Smooth muscle cell (in vitro differentiated cells): ENCODE measurements around the gene CD82. TPM values are rescaled to one million over a fixed set of nuclear protein-coding genes. Genes with fewer than 3 reads are reported as not detected.

ENCODE experiments used
- DNase-seq: peaks from one replicate; lab custom pipeline; 2025; ENCODE audit not compliant: unreplicated experiment; lab: John Stamatoyannopoulos, UW
- H2AFZ ChIP-seq: fragments of 200-600 bp; sonication (generic); 2 replicates; pipeline ENCODE4 v1.6.0; 2016; ENCODE audit warnings: antibody characterized with exemption, low read depth, mild to moderate bottlenecking
- H3F3A ChIP-seq: fragments of 200-600 bp; sonication (generic); 2 replicates; pipeline ENCODE4 v1.6.0; 2017; ENCODE audit warnings: antibody characterized with exemption, low read depth
- H3K27ac ChIP-seq: fragments of 200-600 bp; sonication (generic); 2 replicates; pipeline ENCODE4 v1.5.1; 2016; ENCODE audit warnings: low read depth, mild to moderate bottlenecking
- H3K27me3 ChIP-seq: fragments of 200-600 bp; sonication (generic); 2 replicates; pipeline ENCODE4 v1.6.1; 2016; ENCODE audit warnings: low read depth, mild to moderate bottlenecking
- H3K36me3 ChIP-seq: fragments of 200-600 bp; sonication (generic); 2 replicates; pipeline ENCODE4 v1.5.1; 2016; ENCODE audit warnings: low read depth
- H3K4me1 ChIP-seq: fragments of 200-600 bp; sonication (generic); 2 replicates; pipeline ENCODE4 v1.5.1; 2016; ENCODE audit warnings: low read depth
- H3K4me2 ChIP-seq: fragments of 200-600 bp; sonication (generic); 2 replicates; pipeline ENCODE4 v1.6.0; 2016; ENCODE audit warnings: mild to moderate bottlenecking
- H3K4me3 ChIP-seq: fragments of 200-600 bp; sonication (generic); 2 replicates; pipeline ENCODE4 v1.5.1; 2016; ENCODE audit warnings: mild to moderate bottlenecking
- H3K79me2 ChIP-seq: fragments of 200-600 bp; sonication (generic); 2 replicates; pipeline ENCODE4 v1.6.0; 2016; ENCODE audit warnings: low read depth, mild to moderate bottlenecking
- H3K9ac ChIP-seq: fragments of 200-600 bp; sonication (generic); 2 replicates; pipeline ENCODE4 v1.6.0; 2016; ENCODE audit warnings: low read depth
- H3K9me3 ChIP-seq: fragments of 200-600 bp; sonication (generic); replicated peaks from 2 replicates; pipeline ENCODE4 v1.5.1; 2016; ENCODE audit warnings: low read depth
- H4K20me1 ChIP-seq: fragments of 200-600 bp; sonication (generic); 2 replicates; pipeline ENCODE4 v1.6.0; 2016; ENCODE audit warnings: low read depth
- CTCF ChIP-seq: fragments of 200-600 bp; sonication (generic); IDR thresholded peaks from 2 replicates; pipeline ENCODE4 v1.5.1; 2017; ENCODE audit warnings: borderline replicate concordance, mild to moderate bottlenecking, antibody characterized with exemption; ENCODE audit not compliant: insufficient read depth, poor library complexity, severe bottlenecking
- WGBS: methylation state at CpG from one replicate; pipeline ENCODE4 v1.1.7; 2016; ENCODE audit warnings: low lambda C conversion rate; 5-methylcytosine and 5-hydroxymethylcytosine counted together
- polyA plus RNA-seq: library from polyadenylated mRNA; unstranded; fragments of >200 nt; fragmentation: Nextera tagmentation; extraction: Ambion mirVana; gene quantifications from 2 replicates; pipeline ENCODE4 v1.2.1, GENCODE V29; 2016
- total RNA-seq: library from RNA; depleted of rRNA; stranded (reverse); fragments of >200 nt; gene quantifications from 2 replicates; pipeline ENCODE4 v1.2.3, GENCODE V29; 2014

CD82 gene
- total and polyA plus RNA-seq, 2 experiments from 2014 or later: 58.6 to 270 TPM

GRCh38 chr11:44565953-44566949 is 788 bp downstream of the CD82 start:
- Histone ChIP-seq H3K4me1 (peaks cover 30% of the 10 kb centered on the region), H3K79me2 (peaks cover 12% of the 10 kb centered on the region), H3K4me2 (peak overlapping the region; percentile 96), H3K27me3 (no peaks in the 10 kb centered on the region), H2AFZ (no peak overlapping the region), H3K4me3 (peak overlapping the region; percentile 60), H3F3A (peaks cover 16% of the 10 kb centered on the region), H3K36me3 (no peaks in the 10 kb centered on the region), H4K20me1 (no peaks in the 10 kb centered on the region), H3K9me3 (no peaks in the 10 kb centered on the region), H3K9ac (peak overlapping the region; percentile 53), H3K27ac (no peak overlapping the region)
- 49% methylated on average over 17 of the region's 17 CpGs for WGBS
- TF ChIP-seq CTCF: no peak
- no peak for DNase-seq

- peak; percentile 44 for TF ChIP-seq CTCF
- Histone ChIP-seq H3F3A (peaks cover 16% of the 10 kb centered on the region), H3K9me3 (no peaks in the 10 kb centered on the region), H3K36me3 (no peaks in the 10 kb centered on the region), H3K4me1 (peaks cover 35% of the 10 kb centered on the region), H2AFZ (no peak overlapping the region), H3K4me3 (no peak overlapping the region), H3K27ac (peak overlapping the region; percentile 95), H4K20me1 (no peaks in the 10 kb centered on the region), H3K4me2 (peak overlapping the region; percentile 96), H3K79me2 (peaks cover 22% of the 10 kb centered on the region), H3K9ac (no peak overlapping the region), H3K27me3 (no peaks in the 10 kb centered on the region)
- WGBS: 72% methylated on average over 11 of the region's 11 CpGs
- DNase-seq: no peak
Observed at GRCh38 chr11:44566952-44567875, 1.8 kb downstream of the CD82 start.

GRCh38 chr11:44567876-44568256 is 2.4 kb downstream of the CD82 start:
- H2AFZ ChIP-seq: no peak overlapping the region
- H3F3A ChIP-seq: peaks cover 16% of the 10 kb centered on the region
- peak overlapping the region; percentile 96 for H3K4me2 ChIP-seq
- H3K36me3 ChIP-seq: no peaks in the 10 kb centered on the region
- no peak for DNase-seq
- 84% methylated on average over 4 of the region's 4 CpGs for WGBS
- TF ChIP-seq CTCF: no peak
- H3K9me3 ChIP-seq: no peaks in the 10 kb centered on the region
- H3K27me3 ChIP-seq: no peaks in the 10 kb centered on the region
- H3K27ac ChIP-seq: peak overlapping the region; percentile 95
- H3K9ac ChIP-seq: peak overlapping the region; percentile 88
- H3K79me2 ChIP-seq: peaks cover 28% of the 10 kb centered on the region
- peaks cover 35% of the 10 kb centered on the region for H3K4me1 ChIP-seq
- no peaks in the 10 kb centered on the region for H4K20me1 ChIP-seq
- no peak overlapping the region for H3K4me3 ChIP-seq
